GM18907 (cell line): ENCODE data around the gene MAGEC3.
"Not testable (repeated sequence)": the region's sequence is repeated elsewhere in the genome, so short reads cannot be mapped to it uniquely, and the experiment has no call there.

ENCODE experiments used
- ATAC-seq: cut with Tn5 transposase; IDR thresholded peaks from one replicate; pipeline ENCODE4 v1.9.1; 2021; ENCODE audit warnings: mild to moderate bottlenecking, moderate library complexity; ENCODE audit not compliant: unreplicated experiment

MAGEC3 gene, protein sequence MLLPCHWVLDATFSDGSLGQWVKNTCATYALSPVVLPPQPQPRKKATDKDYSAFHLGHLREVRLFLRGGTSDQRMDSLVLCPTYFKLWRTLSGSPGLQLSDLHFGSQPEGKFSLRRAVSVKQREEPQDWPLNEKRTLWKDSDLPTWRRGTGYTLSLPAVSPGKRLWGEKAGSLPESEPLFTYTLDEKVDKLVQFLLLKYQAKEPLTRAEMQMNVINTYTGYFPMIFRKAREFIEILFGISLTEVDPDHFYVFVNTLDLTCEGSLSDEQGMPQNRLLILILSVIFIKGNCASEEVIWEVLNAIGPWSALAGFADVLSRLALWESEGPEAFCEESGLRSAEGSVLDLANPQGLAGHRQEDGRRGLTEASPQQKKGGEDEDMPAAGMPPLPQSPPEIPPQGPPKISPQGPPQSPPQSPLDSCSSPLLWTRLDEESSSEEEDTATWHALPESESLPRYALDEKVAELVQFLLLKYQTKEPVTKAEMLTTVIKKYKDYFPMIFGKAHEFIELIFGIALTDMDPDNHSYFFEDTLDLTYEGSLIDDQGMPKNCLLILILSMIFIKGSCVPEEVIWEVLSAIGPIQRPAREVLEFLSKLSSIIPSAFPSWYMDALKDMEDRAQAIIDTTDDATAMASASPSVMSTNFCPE

DNA sequence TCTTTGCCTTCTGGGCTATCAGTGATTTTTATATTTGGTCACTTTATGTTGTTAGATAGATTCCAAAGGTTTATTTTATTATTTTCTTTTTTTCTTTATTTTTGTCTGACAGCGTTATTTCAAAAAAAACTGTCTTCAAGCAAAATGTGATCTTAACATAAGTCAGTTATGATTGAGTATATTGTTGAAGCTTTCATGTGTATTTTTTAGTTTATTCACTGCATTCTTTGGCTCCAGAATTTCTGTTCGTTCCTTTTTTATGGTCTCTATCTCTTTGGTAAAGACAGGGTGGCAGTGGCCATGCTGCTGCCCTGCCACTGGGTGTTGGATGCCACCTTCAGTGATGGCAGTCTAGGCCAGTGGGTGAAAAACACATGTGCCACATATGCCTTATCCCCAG, at the start of gene MAGEC3:
Gene MAGEC3 (plus strand): TSS at position 301 of the 400 bp plus-strand sequence. CDS start 0 bp downstream, at position 301.
- no peak for ATAC-seq

DNA sequence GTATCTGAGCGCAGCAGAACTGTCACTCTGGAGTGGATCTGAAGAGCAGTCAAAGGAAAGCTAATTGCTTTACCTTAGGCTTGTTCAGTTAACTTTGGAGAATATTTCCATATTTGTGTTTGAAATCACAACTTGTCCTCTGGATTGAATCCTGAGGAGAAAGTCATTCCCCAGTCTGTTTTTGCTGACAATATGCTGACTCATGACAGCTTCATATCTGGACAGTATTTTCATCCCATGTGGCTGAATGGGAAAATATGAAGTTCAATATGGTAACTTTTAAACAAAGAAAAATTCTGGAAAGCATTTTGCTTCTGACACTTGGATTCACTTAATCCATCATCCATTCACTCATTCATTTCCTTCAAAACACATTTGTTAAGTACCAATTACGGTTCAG, 46.3 kb upstream of the MAGEC3 start:
- ATAC-seq, result no peak

DNA sequence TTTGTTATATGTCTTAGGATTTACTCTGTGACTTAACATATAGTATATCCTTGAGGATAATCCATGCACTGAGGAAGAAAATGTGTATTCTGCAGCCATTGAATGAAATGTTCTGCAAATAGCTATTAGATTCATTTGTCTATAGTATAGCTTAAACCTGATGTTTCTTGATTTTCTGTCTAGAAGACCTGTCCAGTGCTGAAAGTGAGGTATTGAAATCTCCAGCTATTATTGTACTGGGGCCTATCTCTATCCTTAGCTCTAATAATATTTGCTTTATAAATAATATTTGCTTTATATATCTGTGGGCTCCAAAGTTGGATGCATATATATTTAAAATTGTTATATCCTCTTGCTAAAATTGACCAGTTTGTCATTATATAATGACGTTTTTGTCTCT, 26.7 kb upstream of the MAGEC3 start:
- no peak for ATAC-seq

DNA sequence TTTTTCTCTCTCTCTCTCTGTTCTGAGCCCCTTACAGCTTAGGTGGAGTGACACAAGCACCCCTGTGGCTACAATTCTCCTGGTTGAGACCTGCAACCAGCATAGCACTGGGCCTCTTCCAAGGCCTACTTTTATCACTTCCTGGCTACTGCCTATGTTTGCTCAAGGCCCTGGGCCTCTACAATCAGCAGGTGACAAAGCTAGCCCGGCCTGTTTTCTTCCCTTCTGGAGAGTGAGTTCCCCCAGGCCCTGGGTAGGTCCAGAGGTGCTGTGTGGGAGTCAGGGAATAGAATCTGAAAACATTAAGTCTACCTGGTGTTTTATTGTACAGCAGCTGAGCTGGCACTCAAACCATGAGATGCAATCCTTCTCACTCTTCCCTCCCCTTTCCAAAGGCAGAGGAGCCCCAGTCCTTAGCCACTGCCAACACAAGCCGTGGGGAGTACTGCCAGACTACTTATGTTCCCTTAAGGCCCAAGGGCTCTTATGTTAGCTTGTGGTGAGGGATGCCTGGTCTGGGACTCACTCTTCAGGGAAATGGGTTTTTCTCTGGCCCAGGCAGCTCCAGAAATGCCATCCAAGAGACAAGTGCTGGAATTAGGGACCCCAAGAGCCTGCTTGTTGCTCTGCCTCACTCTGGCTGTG, 23.8 kb upstream of the MAGEC3 start:
- no peak for ATAC-seq

DNA sequence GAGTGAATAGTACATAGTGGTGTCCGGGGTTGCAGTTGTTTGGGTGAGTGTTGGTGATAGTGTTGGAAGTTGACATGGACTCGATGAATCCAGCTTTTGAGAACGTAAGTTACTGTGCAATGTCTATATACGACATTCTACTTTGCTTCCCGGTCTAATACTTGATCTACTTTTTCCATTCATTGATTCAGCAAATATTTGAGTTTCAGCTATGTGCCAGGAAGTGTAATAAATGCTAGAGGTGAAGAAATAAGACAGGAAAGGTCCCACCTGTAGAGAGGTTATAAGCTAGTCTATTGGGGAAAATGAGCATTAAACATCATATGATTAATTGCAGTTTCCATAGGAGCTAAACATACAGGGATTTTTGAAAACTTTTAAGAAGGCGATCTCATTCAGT, 22.2 kb upstream of the MAGEC3 start:
- ATAC-seq, result no peak

DNA sequence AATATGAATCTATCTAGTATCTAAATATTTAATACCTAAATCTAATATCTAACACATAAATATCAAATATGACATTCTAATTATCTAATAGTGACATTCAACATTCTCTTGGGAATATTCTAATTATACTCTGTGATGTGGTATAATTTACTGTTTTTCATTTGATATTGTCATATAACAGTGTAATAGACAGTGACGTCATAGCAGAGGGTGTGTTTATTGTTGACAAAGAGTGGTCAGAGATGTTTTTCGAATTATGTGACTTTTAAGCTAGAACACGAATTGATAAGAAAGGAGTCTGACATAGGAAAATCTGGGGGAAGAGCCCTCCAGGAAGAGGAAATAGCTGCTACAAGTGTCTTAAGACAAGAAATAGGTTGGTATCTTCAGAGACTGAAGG, 5.9 kb upstream of the MAGEC3 start:
- no peak for ATAC-seq

DNA sequence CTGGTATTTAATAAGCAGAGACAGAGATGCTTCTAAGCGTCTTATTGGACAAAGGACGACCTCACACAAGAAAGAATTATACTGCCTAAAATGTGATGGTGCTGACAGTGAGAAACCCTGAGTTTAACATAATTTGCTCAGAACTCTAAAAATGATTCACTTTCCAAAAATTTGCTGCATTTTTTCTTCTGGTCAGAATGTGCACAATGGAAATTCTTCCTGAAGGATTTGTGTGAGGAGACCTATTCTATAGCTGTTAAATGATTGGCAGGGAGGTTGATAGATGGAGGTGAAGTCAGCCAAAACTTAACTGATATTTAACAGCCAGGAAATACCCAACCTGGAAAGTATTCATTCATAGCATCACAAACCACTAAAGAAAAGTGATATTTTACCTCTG, 1.7 kb downstream of the MAGEC3 start:
- ATAC-seq, result no peak

DNA sequence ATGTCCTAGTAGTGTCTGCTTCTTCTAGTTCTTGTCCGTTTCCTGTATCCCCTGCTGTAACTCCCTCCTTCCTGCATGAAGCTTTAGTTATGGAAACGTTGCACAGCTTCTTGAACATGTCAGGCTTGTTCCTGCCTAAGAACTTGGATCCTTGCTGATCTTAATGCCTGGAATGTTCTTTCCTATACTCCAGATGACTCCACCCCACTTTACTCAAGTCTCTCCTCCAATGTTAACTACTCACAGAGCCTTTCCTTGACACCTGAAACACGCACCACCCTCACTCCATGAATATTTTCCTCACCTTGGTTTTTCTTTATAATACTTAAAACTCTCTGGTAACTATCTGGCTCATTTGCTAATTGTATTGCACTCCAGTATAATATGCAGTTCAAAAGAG, 19.4 kb downstream of the MAGEC3 start:
- no peak for ATAC-seq

DNA sequence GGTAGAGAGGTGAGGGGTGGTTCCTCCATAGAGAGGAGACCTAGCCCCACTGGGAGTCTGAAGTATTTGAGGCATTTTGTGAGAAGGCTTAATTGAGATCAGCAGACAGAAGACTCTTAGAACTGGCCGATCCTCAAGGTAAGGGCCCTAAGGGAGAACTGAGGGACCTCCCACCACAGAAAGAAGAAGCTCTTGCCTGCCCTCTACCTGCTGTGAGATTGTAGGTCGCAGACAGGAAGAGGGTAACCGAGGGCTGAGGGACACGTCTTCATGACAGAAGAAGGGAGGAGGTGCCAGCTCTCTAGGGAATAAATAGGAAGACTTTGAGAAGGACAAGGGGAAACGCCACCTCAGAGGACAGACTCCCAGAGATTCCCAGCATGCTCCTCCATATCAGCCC, 41.5 kb downstream of the MAGEC3 start:
- ATAC-seq, result no peak

DNA sequence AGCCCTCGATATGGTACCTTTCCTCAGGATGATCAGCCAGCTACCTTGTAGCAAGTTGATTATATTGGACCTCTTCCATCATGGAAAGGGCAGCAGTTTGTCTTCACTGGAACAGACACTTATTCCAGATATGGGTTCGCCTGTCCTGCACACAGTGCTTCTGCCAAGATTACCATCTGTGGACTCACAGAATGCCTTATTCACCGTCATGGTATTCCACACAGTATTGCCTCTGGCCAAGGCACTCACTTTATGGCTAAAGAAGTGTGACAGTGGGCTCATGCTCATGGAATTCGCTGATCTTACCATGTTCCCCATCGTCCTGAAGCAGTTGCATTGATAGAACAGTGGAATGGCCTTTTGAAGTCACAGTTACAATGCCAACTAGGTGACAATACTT, 50.7 kb downstream of the MAGEC3 start:
- ATAC-seq, result not testable (repeated sequence)

DNA sequence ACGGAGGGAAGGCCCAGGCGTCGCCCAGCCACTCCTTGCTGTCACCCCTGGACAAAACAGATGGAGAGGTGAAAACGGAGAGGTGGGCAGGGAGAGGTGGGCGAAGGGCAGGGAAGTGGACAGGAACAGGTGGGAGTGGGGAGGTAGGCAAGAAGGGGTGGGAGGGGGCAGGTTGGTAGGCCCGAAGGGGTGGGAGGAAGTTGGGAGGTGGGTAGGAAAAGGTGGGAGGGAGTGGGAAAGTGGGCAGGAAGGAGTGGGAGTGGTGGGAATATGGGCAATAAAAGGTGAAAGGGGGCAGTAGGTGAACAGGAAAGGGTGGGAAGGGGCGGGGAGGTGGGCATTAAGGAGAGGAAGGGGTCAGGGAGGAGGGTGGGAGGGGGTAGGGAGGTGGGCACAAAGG, 56.6 kb downstream of the MAGEC3 start:
- no peak for ATAC-seq

DNA sequence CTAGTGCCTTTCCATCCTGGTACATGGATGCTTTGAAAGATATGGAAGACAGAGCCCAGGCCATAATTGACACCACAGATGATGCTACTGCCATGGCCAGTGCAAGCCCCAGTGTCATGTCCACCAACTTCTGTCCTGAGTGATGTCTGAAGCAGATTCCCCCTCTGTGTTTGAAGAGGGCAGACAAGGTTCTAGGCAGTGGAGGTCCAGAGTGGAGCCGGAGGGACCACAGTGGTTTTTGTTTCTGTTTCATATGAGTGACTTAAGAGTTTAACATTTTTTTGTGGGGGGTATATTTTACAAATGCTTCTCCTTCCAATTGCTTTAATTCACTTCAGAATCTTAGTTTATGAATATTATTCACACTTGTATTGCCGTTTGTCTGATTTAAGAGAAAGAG, 59.6 kb downstream of the MAGEC3 start:
- no peak for ATAC-seq

DNA sequence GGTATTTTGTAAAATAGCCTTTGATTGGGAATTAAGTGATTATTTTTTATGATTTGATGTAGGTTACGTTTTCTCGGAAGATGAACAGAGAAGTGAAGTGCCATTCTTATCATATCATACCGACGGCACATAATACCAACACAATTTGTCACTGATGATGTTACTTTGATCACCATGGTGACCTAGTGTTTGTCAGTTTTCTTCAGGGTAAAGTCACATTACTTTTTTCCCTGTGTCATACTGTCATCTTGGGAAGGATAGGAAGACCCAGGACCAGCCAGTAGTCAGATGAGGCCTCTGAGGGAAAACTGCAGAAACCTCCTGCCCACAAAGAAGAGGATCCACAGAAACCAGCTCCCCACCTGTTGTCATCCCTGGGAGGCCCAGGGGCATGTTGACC, 64.2 kb downstream of the MAGEC3 start:
- ATAC-seq, result no peak

DNA sequence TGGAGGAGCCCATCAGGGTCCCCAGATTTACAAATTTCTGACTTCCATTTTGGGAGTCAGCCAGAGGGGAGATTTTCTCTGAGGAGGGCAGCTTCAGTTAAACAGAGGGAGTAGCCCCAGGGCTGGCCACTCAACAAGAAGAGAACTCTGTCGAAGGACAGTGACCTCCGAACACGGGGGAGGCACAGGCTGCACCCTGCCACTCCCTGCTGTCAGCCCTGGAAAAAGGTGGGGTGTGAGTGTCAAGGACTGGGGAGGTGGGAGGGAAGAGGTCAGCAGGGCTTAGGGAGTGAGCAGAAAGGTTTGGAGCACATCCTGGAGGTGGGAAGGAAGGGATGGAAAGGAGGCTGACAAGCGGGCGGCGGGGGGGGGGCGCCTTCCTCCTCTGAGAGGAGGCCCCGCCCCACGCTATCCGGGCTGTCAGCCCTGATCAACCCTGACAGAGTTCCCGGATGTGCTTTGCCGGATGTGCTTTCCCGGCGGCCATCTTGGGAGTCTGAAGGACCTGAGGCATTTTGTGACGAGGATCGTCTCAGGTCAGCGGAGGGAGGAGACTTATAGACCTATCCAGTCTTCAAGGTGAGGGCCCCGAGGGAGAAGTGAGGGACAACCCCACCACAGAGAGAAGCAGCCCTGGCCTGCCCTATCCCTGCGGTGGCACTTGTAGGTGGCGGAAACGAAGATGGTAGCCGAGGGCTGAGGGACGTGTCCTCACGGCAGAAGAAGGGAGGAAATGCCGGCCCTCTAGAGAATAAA, 65.5 kb downstream of the MAGEC3 start, which contains the start of gene MAGEC1:
Gene MAGEC1 (plus strand): TSS at position 495 of the 756 bp plus-strand sequence. CDS start 1,179 bp downstream, outside the sequence.
- ATAC-seq, result no peak

DNA sequence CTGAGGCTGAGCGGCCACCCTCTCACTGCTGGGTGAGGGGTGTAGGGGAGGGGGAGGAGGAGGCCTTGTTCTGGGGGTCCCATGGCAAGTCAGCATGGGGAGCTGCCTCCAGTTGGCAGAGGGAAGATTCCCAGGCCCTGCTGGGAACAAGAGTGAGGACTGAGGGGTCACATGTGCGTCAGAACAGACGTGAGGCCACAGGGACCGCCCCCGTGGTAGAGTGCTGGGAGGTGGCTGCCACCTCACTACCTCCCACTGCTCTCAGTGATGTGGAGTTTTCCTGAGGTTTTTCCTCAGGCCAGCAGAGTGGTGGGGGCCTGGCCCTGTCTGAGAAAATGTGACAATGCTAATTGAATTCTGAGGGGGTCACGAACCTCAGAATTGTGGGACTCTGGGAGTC, 66.1 kb downstream of the MAGEC3 start:
- ATAC-seq, result no peak

DNA sequence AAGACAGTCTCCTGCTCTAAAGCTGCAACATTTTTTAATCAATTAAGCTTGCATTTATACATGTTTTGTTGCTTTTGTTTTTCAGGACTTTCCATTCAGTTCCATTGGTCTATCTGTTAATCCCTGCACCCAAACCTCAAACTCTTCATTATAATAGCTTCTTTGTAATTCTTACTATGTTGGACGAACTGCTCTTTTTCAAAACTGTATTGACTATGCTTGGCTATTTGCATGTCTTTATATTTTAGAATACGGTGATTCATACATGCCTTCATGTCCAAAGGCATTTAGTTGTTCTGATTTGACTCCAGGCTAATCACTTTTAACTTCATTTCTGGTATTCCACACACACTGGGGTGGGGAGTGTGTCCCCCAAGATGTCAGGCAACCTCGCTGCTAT, 79.7 kb downstream of the MAGEC3 start:
- no peak for ATAC-seq

DNA sequence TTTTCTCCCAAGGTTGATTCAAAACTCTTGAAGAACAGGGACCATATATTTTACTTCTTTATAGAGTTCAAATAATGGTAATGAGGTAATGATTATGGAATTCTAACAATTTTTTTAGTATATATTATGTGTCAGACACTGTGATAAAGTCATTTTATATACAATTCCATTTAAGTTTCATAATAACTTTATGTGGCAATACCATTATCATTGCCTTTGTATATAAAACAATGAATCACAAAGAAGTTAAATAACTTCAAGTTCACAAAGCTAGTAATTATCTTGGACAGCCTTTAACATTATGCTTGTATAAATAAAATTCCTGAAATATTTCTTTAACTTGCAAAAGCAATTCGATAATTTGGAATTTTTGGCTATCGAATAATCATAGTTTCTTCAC, 86.2 kb downstream of the MAGEC3 start:
- no peak for ATAC-seq

DNA sequence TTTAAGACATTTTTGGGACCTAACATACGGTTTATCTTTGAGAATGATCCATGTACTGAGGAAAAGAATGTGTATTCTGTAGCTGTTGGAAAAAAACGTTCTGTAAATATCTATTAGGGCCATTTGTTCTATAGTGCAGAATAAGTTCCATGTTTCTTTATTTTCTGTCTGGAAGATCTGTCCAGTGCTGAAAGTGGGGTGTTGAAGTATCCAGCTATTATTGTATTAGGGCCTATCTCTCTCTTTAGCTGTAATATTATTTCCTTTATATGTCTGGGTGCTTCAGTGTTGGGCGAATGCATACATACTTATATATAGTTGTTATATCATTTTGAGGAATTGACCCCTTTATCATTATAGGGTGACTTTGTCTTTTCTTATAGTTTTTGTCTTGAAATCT, 90.3 kb downstream of the MAGEC3 start:
- ATAC-seq, result no peak

DNA sequence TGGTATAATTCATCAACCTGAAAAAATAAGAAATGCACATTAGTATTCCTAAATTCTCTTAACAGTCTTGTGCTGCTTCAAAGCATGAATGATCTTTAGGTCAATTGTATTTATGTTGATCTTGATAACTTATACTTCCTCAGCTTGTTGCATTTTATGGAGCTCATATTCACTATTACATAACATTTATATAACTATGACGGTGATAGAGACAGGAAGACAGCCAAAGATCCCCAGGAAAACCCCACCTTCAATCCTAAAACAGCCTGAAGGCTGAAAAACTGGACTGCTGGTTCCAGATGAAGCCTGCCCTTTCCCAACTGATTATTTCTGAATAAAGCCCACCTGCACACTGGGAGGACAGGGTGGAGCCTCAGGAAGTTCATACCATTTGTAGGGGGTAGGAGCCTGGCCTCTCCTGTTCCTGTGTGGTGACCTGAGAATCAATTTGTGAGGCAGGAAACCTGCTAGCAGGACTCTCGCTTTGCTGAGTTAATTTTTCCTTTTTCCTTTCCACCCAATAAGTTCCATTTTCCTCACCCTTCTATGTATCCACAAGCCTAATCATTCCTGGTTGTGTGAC, 96.0 kb downstream of the MAGEC3 start:
- no peak for ATAC-seq

DNA sequence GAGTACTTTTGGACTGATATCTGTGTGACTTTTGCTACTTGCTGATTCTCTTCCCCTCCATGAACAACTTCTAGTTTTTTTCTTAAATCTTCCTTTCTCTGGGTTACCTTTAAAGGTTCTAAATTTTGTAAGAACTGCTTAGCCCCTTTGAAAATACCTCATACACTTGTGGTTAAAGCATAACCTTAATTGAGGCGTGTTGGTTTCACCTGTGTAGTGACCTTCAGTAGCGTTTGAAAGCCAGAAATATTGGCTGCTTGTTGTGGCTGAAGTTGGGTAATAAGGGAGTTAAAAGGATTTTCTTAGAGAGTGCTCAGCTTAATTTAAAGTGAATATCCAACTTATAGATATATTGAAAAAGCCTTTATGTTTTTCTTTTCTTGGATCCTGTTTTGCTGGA, 97.5 kb downstream of the MAGEC3 start:
- no peak for ATAC-seq

DNA sequence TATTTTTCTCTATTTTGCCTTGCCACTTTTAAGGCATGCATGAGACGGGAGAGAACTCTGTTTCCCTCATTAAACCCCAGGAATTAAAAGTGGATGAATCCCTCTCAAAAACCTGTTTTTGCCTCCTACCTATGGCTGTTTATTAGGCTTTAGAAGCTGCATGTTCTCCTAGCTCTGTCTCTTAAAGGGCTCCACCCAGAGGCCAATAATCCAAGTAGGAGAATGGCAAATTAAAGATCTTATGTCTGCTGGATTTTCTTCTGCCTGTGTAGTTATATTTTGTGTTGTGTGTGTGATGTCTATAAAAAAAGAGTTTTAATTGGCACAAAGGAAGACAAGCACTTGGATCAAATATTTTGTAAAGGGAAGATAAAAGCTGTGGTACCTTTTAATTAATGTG, 98.0 kb downstream of the MAGEC3 start:
- ATAC-seq, result no peak
